HEK293 (cell line): ENCODE data around the gene BAIAP2.

ENCODE experiments used
- PRDM10 ChIP-seq: fragments of 450-650 bp; formaldehyde crosslinking; IDR thresholded peaks from 2 replicates; pipeline ENCODE4 v1.5.1; 2016; ENCODE audit warnings: missing biosample characterization, missing genetic modification characterization
- SCRT2 ChIP-seq: fragments of 450-650 bp; formaldehyde crosslinking; IDR thresholded peaks from 2 replicates; pipeline ENCODE4 v1.5.1; 2016; ENCODE audit warnings: missing biosample characterization, missing genetic modification characterization
- SP2 ChIP-seq: fragments of 450-650 bp; formaldehyde crosslinking; IDR thresholded peaks from 2 replicates; pipeline ENCODE4 v1.5.1; 2016; ENCODE audit warnings: missing biosample characterization, missing genetic modification characterization
- ZBTB10 ChIP-seq: fragments of 450-650 bp; formaldehyde crosslinking; IDR thresholded peaks from 2 replicates; pipeline ENCODE4 v1.5.1; 2016; ENCODE audit warnings: missing biosample characterization, missing genetic modification characterization
- ZBTB20 ChIP-seq: fragments of 450-650 bp; formaldehyde crosslinking; IDR thresholded peaks from 2 replicates; pipeline ENCODE4 v1.5.1; 2016; ENCODE audit warnings: missing biosample characterization, missing genetic modification characterization
- ZBTB48 ChIP-seq: fragments of 450-650 bp; formaldehyde crosslinking; IDR thresholded peaks from 2 replicates; pipeline ENCODE4 v1.5.1; 2016; ENCODE audit warnings: missing biosample characterization, missing genetic modification characterization
- ZBTB49 ChIP-seq: fragments of 450-650 bp; formaldehyde crosslinking; IDR thresholded peaks from 2 replicates; pipeline ENCODE4 v1.5.1; 2016; ENCODE audit warnings: missing biosample characterization, missing genetic modification characterization, low read depth
- ZBTB8A ChIP-seq: fragments of 450-650 bp; formaldehyde crosslinking; IDR thresholded peaks from 2 replicates; pipeline ENCODE4 v1.5.1; 2016; ENCODE audit warnings: missing biosample characterization, missing genetic modification characterization
- ZFP37 ChIP-seq: fragments of 450-650 bp; formaldehyde crosslinking; IDR thresholded peaks from 2 replicates; pipeline ENCODE4 v1.5.1; 2016; ENCODE audit warnings: missing biosample characterization, missing genetic modification characterization
- ZNF114 ChIP-seq: fragments of 450-650 bp; formaldehyde crosslinking; IDR thresholded peaks from 2 replicates; pipeline ENCODE4 v1.5.0; 2017; ENCODE audit warnings: missing biosample characterization, missing genetic modification characterization
- ZNF16 ChIP-seq: fragments of 450-650 bp; formaldehyde crosslinking; IDR thresholded peaks from 2 replicates; pipeline ENCODE4 v1.5.1; 2016; ENCODE audit warnings: low read depth, missing biosample characterization, missing genetic modification characterization
- ZNF248 ChIP-seq: fragments of 450-650 bp; formaldehyde crosslinking; IDR thresholded peaks from 2 replicates; pipeline ENCODE4 v1.5.1; 2017; ENCODE audit warnings: missing biosample characterization, missing genetic modification characterization
- ZNF26 ChIP-seq: fragments of 450-650 bp; formaldehyde crosslinking; IDR thresholded peaks from 2 replicates; pipeline ENCODE4 v1.5.1; 2016; ENCODE audit warnings: missing biosample characterization, missing genetic modification characterization
- ZNF274 ChIP-seq, 2 experiments: fragments of 200-500 bp in 1 of 2; fragments of 450-650 bp in 1 of 2; sonication (Bioruptor generic) in 1 of 2; formaldehyde crosslinking in 1 of 2; IDR thresholded peaks; 2 replicates each; pipeline versions ENCODE4 v1.5.1 to v1.6.1; 2014 to 2016; ENCODE audit warnings: borderline replicate concordance in 1 of 2, inconsistent platforms in 1 of 2, low read length in 1 of 2, missing biosample characterization in 1 of 2, missing genetic modification characterization in 1 of 2
- ZNF658 ChIP-seq: fragments of 450-650 bp; formaldehyde crosslinking; IDR thresholded peaks from 2 replicates; pipeline ENCODE4; 2016; ENCODE audit warnings: missing biosample characterization, missing genetic modification characterization
- ZNF670 ChIP-seq: fragments of 450-650 bp; formaldehyde crosslinking; IDR thresholded peaks from 2 replicates; pipeline ENCODE4 v1.5.1; 2016; ENCODE audit warnings: missing biosample characterization, missing genetic modification characterization, low read depth
- TF ChIP-seq, protein P1 (sequence below): fragments of 450-650 bp; formaldehyde crosslinking; IDR thresholded peaks from 2 replicates; pipeline ENCODE4 v1.5.1; 2016; ENCODE audit warnings: missing biosample characterization, missing genetic modification characterization
- TF ChIP-seq, protein P2 (sequence below): fragments of 450-650 bp; formaldehyde crosslinking; IDR thresholded peaks from 2 replicates; pipeline ENCODE4 v1.5.1; 2016; ENCODE audit warnings: missing biosample characterization, missing genetic modification characterization

Gene BAIAP2

DNA sequence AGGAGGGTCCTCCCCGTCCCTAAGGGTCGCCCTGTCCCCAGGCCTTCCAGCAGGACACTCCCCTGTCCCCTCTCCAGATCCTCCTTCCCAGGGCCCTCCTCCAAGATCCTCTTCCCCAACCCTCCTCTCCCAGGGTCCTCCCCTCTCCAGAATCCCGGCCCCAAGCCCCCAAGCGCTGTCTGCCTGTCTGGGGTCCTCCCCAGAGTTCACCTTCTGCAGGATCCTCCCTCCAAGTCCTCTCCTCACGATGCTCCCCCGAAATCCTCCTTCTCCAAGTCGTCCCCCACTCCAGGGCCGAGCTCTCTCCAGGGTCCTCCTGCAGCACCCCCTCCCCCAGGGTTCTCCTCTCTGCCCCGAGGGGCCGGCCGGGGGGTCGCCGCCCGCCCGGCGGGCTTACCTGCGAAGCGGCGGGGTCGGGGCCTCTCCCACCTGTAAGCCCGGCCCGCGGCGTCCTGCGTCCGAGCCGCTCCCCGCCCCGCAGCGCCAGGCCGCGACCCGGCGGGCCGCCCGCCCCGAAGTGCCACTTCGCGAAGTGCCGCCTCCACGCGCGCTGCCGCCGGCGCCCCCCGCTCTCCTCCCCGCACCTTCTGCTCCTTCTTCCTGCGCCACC is 678 bp upstream of the BAIAP2 start (continued):
- no peak for TF ChIP-seq ZNF16 (tag by site-specific recombination)
- no peak for TF ChIP-seq ZBTB49 (tag by site-specific recombination)
- no peak for TF ChIP-seq ZNF274 (IDR thresholded peaks at IDR 0.05; ENCODE audit: low read length)
- no peak for TF ChIP-seq ZNF274 (tag by site-specific recombination; IDR thresholded peaks at IDR 0.05; ENCODE audit: borderline replicate concordance)
- TF ChIP-seq, protein P1, sequence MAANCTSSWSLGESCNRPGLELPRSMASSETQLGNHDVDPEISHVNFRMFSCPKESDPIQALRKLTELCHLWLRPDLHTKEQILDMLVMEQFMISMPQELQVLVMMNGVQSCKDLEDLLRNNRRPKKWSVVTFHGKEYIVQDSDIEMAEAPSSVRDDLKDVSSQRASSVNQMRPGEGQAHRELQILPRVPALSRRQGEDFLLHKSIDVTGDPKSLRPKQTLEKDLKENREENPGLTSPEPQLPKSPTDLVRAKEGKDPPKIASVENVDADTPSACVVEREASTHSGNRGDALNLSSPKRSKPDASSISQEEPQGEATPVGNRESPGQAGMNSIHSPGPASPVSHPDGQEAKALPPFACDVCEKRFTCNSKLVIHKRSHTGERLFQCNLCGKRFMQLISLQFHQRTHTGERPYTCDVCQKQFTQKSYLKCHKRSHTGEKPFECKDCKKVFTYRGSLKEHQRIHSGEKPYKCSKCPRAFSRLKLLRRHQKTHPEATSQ (tag by site-specific recombination) = no peak
- TF ChIP-seq, protein P2, sequence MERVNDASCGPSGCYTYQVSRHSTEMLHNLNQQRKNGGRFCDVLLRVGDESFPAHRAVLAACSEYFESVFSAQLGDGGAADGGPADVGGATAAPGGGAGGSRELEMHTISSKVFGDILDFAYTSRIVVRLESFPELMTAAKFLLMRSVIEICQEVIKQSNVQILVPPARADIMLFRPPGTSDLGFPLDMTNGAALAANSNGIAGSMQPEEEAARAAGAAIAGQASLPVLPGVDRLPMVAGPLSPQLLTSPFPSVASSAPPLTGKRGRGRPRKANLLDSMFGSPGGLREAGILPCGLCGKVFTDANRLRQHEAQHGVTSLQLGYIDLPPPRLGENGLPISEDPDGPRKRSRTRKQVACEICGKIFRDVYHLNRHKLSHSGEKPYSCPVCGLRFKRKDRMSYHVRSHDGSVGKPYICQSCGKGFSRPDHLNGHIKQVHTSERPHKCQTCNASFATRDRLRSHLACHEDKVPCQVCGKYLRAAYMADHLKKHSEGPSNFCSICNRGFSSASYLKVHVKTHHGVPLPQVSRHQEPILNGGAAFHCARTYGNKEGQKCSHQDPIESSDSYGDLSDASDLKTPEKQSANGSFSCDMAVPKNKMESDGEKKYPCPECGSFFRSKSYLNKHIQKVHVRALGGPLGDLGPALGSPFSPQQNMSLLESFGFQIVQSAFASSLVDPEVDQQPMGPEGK (tag by site-specific recombination) = peak; percentile 16; the same call in 1 of the 2 replicates
- no peak for TF ChIP-seq ZNF26 (tag by site-specific recombination)
- no peak for TF ChIP-seq ZNF114 (tag by site-specific recombination)
- no peak for TF ChIP-seq ZNF248 (tag by site-specific recombination)
- TF ChIP-seq ZBTB8A = no peak
- peak; percentile 68 for TF ChIP-seq ZBTB20 (tag by site-specific recombination)
- no peak for TF ChIP-seq ZFP37
- TF ChIP-seq ZBTB48 (tag by site-specific recombination) = peak; percentile 61
- no peak for TF ChIP-seq SCRT2 (tag by site-specific recombination)
- peak; percentile 27; the same call in 1 of the 2 replicates for TF ChIP-seq PRDM10
- no peak for TF ChIP-seq ZNF670 (tag by site-specific recombination)
- no peak for TF ChIP-seq ZNF658
- peak; percentile 63 for TF ChIP-seq SP2 (tag by site-specific recombination)
- no peak for TF ChIP-seq ZBTB10 (tag by site-specific recombination)
